HCT116 (cell line): ENCODE data around the gene STAG1.

ENCODE experiments used
- CBX3 ChIP-seq: IDR thresholded peaks from 2 replicates; pipeline ENCODE4 v1.6.1; 2012; ENCODE audit warnings: low read depth
- EZH2phosphoT487 ChIP-seq: fragments of 200-600 bp; IDR thresholded peaks from 2 replicates; pipeline ENCODE4 v1.6.1; 2018; ENCODE audit warnings: antibody characterized with exemption, borderline replicate concordance
- POLR2A ChIP-seq: IDR thresholded peaks from 2 replicates; pipeline ENCODE4 v1.7.0; 2011; ENCODE audit warnings: borderline replicate concordance; ENCODE audit not compliant: insufficient read depth, insufficient read length; ENCODE audit errors: extremely low read depth
- ZBTB33 ChIP-seq: IDR thresholded peaks from 2 replicates; pipeline ENCODE4 v1.6.1; 2011; ENCODE audit warnings: mild to moderate bottlenecking, low read length, moderate library complexity; ENCODE audit not compliant: insufficient replicate concordance; ENCODE audit errors: extremely low read depth
- ZNF274 ChIP-seq: fragments of 200-500 bp; sonication (Bioruptor generic); IDR thresholded peaks from 2 replicates; pipeline ENCODE4 v1.6.1; 2014; ENCODE audit warnings: mild to moderate bottlenecking, low read depth, low read length, inconsistent platforms
- TF ChIP-seq, protein P1 (sequence below), 3 experiments: fragments of 200-600 bp in 1 of 3; sonication (generic) in 1 of 3; IDR thresholded peaks in 2 of 3; conservative IDR thresholded peaks in 1 of 3; 2 replicates each; pipeline ENCODE4 v1.5.1; 2012 to 2017; ENCODE audit warnings: low read depth in 2 of 3, low read length in 2 of 3, antibody characterized with exemption in 1 of 3, borderline replicate concordance in 1 of 3, control low read depth in 1 of 3, mild to moderate bottlenecking in 1 of 3, mixed read lengths in 1 of 3, mixed run types in 1 of 3, moderate library complexity in 1 of 3; ENCODE audit not compliant: insufficient read depth in 1 of 3
- TF ChIP-seq, protein P2 (sequence below): IDR thresholded peaks from 2 replicates; pipeline ENCODE4 v1.6.1; 2012; ENCODE audit warnings: low read depth
- TF ChIP-seq, protein P3 (sequence below): IDR thresholded peaks from 2 replicates; pipeline ENCODE4 v1.6.1; 2012

GRCh38 chr3:136741063-136741462 is 11.1 kb downstream of the STAG1 start:
- TF ChIP-seq, protein P1, sequence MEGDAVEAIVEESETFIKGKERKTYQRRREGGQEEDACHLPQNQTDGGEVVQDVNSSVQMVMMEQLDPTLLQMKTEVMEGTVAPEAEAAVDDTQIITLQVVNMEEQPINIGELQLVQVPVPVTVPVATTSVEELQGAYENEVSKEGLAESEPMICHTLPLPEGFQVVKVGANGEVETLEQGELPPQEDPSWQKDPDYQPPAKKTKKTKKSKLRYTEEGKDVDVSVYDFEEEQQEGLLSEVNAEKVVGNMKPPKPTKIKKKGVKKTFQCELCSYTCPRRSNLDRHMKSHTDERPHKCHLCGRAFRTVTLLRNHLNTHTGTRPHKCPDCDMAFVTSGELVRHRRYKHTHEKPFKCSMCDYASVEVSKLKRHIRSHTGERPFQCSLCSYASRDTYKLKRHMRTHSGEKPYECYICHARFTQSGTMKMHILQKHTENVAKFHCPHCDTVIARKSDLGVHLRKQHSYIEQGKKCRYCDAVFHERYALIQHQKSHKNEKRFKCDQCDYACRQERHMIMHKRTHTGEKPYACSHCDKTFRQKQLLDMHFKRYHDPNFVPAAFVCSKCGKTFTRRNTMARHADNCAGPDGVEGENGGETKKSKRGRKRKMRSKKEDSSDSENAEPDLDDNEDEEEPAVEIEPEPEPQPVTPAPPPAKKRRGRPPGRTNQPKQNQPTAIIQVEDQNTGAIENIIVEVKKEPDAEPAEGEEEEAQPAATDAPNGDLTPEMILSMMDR (IDR thresholded peaks at IDR 0.05 in 2 of 3, conservative IDR thresholded peaks at IDR 0.05 in 1 of 3; ENCODE audit: borderline replicate concordance in 1 of 3, insufficient read depth in 1 of 3, low read depth in 2 of 3, low read length in 2 of 3) = no peak
- TF ChIP-seq EZH2phosphoT487 = no peak
- TF ChIP-seq ZBTB33 = no peak
- TF ChIP-seq, protein P2, sequence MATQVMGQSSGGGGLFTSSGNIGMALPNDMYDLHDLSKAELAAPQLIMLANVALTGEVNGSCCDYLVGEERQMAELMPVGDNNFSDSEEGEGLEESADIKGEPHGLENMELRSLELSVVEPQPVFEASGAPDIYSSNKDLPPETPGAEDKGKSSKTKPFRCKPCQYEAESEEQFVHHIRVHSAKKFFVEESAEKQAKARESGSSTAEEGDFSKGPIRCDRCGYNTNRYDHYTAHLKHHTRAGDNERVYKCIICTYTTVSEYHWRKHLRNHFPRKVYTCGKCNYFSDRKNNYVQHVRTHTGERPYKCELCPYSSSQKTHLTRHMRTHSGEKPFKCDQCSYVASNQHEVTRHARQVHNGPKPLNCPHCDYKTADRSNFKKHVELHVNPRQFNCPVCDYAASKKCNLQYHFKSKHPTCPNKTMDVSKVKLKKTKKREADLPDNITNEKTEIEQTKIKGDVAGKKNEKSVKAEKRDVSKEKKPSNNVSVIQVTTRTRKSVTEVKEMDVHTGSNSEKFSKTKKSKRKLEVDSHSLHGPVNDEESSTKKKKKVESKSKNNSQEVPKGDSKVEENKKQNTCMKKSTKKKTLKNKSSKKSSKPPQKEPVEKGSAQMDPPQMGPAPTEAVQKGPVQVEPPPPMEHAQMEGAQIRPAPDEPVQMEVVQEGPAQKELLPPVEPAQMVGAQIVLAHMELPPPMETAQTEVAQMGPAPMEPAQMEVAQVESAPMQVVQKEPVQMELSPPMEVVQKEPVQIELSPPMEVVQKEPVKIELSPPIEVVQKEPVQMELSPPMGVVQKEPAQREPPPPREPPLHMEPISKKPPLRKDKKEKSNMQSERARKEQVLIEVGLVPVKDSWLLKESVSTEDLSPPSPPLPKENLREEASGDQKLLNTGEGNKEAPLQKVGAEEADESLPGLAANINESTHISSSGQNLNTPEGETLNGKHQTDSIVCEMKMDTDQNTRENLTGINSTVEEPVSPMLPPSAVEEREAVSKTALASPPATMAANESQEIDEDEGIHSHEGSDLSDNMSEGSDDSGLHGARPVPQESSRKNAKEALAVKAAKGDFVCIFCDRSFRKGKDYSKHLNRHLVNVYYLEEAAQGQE = no peak
- TF ChIP-seq, protein P3, sequence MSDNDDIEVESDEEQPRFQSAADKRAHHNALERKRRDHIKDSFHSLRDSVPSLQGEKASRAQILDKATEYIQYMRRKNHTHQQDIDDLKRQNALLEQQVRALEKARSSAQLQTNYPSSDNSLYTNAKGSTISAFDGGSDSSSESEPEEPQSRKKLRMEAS = no peak
- TF ChIP-seq ZNF274 = no peak
- no peak for TF ChIP-seq CBX3
- TF ChIP-seq POLR2A = no peak
